Measurements from ENCODE around the gene PPP2R2D.
A peak's percentile ranks its signal among the peaks of the same experiment; 100 is the strongest.

The PPP2R2D gene

GRCh38 chr10:131899116-131899690 is 1.6 kb upstream of the PPP2R2D start:
- CTCF ChIA-PET = interaction anchor here (0.6 to 6.3 kb wide), 14 partner anchors 10 to 1789 kb away, joined by 3 to 33 read pairs (median 4); partner anchors contain the start of genes BNIP3 and C10orf143
- POLR2A ChIA-PET = no interaction called here
- DNase-seq (ENCODE audit: extremely low spot score) = no peak
- TF ChIP-seq CTCF (IDR thresholded peaks at IDR 0.05; ENCODE audit: control extremely low read depth, extremely low read depth, low read depth, missing control alignments) = no peak

DNA sequence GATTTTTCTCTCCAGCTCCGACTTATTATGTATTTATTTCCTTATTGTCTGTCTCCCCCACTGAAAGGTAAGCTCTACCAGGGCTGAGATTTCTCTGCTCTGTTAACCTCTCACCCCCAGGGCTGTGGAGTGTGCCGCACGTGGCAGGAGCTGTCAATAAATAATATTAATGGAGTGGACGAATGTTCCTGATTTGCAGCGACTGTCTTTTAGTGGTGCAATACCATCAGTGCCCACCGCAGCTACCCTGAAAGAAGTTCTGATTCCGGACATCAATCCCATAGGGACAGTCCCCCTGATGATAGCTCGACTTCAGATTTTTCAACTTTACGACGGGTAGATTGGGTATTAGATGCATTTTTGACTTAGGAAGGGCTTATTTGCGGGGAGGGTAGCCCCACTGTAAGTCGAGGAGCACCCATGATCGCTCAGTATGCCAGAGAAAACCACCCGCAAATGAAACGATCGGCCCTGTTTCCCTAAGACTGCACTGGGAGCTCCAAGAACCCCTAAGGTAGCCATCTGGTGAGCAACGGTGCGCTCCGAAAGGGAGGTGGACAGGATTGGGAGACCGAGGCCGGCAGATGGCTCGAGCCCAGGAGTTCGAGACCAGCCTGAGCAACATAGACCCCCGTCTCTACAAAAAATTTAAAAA is 986 bp upstream of the PPP2R2D start:
- POLR2A ChIA-PET = interaction anchor here (0.6 to 0.7 kb wide), 2 partner anchors 62 to 1789 kb away, joined by 3 read pairs; partner anchors contain the start of gene C10orf143
- CTCF ChIA-PET = interaction anchor here (0.8 to 6.3 kb wide), 14 partner anchors 9 to 1790 kb away, joined by 3 to 33 read pairs (median 4); partner anchors contain the start of genes BNIP3 and C10orf143
- no peak for DNase-seq (ENCODE audit: extremely low spot score)

DNA sequence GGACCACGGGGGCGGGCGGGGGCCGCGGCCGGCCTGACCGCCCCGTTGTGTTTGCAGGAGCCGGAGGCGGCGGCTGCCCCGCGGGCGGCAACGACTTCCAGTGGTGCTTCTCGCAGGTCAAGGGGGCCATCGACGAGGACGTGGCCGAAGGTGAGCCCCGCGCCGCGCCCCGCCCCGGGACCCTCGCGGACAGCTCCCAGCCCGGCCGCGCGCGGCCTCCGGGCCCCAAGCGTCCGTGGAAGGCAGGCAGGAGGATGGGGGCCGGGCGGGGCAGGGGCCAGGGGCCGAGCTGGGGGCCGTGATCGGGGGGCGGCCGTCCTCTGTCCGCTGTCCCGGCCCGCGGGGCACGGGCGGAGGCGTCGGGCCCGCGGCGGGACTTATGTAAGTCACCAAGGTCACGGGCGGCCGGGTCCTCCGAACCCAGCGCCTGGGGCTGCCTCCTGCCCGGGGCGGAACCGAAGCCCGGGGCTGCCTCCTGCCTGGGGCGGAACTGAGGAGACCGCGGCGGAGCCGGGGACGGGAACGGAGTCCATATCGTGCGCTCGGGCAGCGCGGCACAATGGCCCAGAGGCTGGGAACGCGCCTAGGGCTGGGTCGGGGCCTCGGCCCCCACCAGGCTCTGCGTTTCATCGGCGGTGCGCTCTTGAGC is 497 bp downstream of the PPP2R2D start:
- POLR2A ChIA-PET = no interaction called here
- TF ChIP-seq CTCF (IDR thresholded peaks at IDR 0.05; ENCODE audit: control extremely low read depth, extremely low read depth, low read depth, missing control alignments) = no peak
- CTCF ChIA-PET = interaction anchor here (0.8 to 2.5 kb wide), 5 partner anchors 10 to 1791 kb away, joined by 3 to 16 read pairs (median 4); partner anchors contain the start of gene C10orf143
- peak; percentile 46 for DNase-seq (ENCODE audit: extremely low spot score)

More for the DNA sequence above, 986 bp upstream of the PPP2R2D start:
- TF ChIP-seq CTCF (IDR thresholded peaks at IDR 0.05; ENCODE audit: control extremely low read depth, extremely low read depth, low read depth, missing control alignments) = no peak

- POLR2A ChIA-PET = no interaction called here
- no peak for DNase-seq (ENCODE audit: extremely low spot score)
- no peak for TF ChIP-seq CTCF (IDR thresholded peaks at IDR 0.05; ENCODE audit: control extremely low read depth, extremely low read depth, low read depth, missing control alignments)
- CTCF ChIA-PET = interaction anchor here (0.8 to 1.4 kb wide), 2 partner anchors 10 to 17 kb away, joined by 3 to 4 read pairs; no protein-coding TSS in a partner anchor
Measured at GRCh38 chr10:131902211-131902610, 1.4 kb downstream of the PPP2R2D start.

DNA sequence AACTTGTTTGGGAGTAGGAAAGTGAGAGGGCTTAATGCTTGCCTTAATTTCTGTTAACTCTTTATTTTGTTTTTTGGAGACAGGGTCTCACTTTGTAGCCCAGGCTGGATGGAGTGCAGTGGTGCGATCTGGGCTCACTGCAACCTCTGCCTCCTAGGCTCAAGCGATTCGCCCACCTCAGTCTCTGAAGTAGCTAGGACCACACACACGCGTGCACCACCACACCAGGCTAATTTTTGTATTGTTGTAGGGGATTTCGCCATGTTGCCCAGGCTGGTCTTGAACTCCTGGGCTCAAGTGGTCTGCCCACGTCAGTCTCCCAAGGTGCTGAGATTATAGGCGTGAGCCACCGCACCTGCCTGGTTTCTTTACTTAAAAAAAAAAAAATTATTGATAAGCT is 1.9 kb downstream of the PPP2R2D start:
- POLR2A ChIA-PET = interaction anchor here (0.7 kb wide), 1 partner anchor 331 kb away, joined by 11 read pairs; no protein-coding TSS in a partner anchor
- no peak for TF ChIP-seq CTCF (IDR thresholded peaks at IDR 0.05; ENCODE audit: control extremely low read depth, extremely low read depth, low read depth, missing control alignments)
- no peak for DNase-seq (ENCODE audit: extremely low spot score)
- CTCF ChIA-PET = interaction anchor here (1.4 kb wide), 1 partner anchor 9 kb away, joined by 4 read pairs; no protein-coding TSS in a partner anchor

GRCh38 chr10:131905267-131905571 is 4.4 kb downstream of the PPP2R2D start:
- no peak for DNase-seq (ENCODE audit: extremely low spot score)
- ChIA-PET POLR2A (no interaction called here), CTCF (interaction anchor here (1.4 kb wide), 1 partner anchor 118 kb away, joined by 4 read pairs; no protein-coding TSS in a partner anchor)
- TF ChIP-seq CTCF (IDR thresholded peaks at IDR 0.05; ENCODE audit: control extremely low read depth, extremely low read depth, low read depth, missing control alignments) = no peak
